ENCODE results near the gene STK16. TPM values are rescaled to one million over a fixed set of nuclear protein-coding genes. Genes with fewer than 3 reads are reported as not detected.
A peak's percentile ranks its signal among the peaks of the same experiment; 100 is the strongest.

Gene STK16
- total and polyA plus RNA-seq, 8 donors = 14.7 to 28.4 (median 17.1) TPM

DNA sequence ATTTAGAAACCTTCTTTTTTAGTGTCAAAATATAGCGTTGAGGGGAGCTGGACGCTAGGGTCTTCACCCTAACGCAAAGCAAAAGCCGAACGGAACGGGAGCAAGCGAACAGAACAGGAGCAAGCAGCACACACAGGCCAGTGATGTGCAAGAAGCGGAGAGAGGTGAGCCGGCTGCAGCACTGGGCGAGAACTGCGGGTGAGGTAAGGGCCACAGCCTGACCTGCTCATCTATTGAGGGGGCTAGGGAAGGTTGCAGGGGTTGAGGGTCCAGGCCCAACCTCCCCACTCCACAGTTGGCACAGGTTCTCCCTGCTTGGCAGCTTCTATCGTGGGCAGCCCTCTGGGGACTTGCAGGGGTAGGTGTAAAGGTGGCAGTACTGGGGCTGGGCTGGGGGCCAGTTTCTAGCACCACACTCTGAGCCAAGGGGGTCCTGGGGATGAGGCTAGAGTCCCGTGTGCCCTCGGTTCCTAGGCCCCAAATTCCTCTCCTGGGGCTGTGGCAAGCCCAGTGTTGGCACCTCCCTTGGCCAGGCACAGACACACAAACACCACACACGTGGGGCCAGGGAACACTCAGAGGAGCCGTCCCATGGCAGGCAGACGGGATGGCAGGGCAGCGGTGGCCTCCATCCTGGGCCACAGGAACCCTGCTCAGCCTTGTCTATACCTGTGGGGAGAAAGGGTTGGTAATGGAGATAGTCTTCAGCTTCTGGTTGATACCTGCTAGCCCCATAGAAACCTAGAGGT is 25.3 kb upstream of the STK16 start:
- peaks cover 11 to 49% (median 28%) of the 10 kb centered on the region in 3 donors for H3K36me3 ChIP-seq
- intact Hi-C loops (cut with DNase I) = no loop called here

DNA sequence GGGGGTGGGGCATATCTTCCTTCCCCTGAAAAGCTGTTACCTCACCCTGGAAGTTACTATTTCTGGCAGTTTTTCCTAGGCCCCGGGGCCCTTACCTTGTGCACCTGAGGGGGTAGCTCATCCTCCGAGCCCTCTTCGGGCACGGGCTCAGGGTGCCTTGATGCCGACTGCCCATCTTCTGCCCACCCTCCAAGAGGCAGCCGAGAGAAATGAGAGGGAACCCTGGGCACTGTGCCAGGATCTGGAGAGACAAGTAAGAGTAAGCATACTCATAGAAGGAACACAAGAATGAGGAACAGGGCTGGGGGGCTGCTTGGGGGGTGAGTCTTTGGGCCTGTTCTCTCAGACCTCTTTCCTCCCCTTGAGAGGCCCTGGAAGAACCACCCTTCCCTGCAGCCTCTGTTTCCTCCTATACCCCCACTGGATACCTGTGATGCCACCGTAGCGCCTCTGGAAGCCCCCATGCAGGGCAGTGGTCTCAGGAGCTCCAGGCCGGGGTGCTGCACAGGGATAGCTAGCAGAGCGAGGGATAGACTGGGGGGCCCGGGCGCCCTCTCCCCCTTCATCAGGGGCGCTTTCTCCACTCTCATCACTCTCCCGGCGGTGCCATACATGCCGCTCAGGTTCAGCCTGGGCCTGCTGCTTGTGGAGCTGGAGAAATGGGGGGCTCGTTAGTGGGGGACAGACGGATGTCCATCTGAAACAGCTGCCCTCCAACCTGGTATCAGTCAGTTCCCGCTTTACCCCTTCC is 24.5 kb upstream of the STK16 start:
- no peak for ATAC-seq
- FAIRE-seq = no peak
- no peak overlapping the region for H3K4me3 ChIP-seq
- DNase-seq = no peak
- H3K4me1 ChIP-seq = peaks cover 7 to 20% (median 17%) of the 10 kb centered on the region in 3 donors
- H3K27ac ChIP-seq = no peak overlapping the region
- 88 to 93% methylated on average over 16 to 19 of the region's 19 CpGs for WGBS, 2 donors
- peaks cover 11 to 58% (median 33%) of the 10 kb centered on the region in 3 donors for H3K36me3 ChIP-seq
- H3K27me3 ChIP-seq = no peaks in the 10 kb centered on the region
- H3K9me3 ChIP-seq = no peaks in the 10 kb centered on the region
- TF ChIP-seq, protein P1, sequence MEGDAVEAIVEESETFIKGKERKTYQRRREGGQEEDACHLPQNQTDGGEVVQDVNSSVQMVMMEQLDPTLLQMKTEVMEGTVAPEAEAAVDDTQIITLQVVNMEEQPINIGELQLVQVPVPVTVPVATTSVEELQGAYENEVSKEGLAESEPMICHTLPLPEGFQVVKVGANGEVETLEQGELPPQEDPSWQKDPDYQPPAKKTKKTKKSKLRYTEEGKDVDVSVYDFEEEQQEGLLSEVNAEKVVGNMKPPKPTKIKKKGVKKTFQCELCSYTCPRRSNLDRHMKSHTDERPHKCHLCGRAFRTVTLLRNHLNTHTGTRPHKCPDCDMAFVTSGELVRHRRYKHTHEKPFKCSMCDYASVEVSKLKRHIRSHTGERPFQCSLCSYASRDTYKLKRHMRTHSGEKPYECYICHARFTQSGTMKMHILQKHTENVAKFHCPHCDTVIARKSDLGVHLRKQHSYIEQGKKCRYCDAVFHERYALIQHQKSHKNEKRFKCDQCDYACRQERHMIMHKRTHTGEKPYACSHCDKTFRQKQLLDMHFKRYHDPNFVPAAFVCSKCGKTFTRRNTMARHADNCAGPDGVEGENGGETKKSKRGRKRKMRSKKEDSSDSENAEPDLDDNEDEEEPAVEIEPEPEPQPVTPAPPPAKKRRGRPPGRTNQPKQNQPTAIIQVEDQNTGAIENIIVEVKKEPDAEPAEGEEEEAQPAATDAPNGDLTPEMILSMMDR (IDR thresholded peaks at IDR 0.05) = no peak
- intact Hi-C loops (cut with DNase I) = no loop called here

More for the DNA sequence above, 25.3 kb upstream of the STK16 start:
- Histone ChIP-seq H3K4me3 (no peak overlapping the region), H3K27me3 (no peaks in the 10 kb centered on the region), H3K4me1 (peaks cover 7 to 20% (median 17%) of the 10 kb centered on the region in 3 donors), H3K9me3 (no peaks in the 10 kb centered on the region), H3K27ac (no peak overlapping the region)
- ATAC-seq = no peak
- TF ChIP-seq, protein P1 (IDR thresholded peaks at IDR 0.05) = no peak
- WGBS, 2 donors = 90 to 95% methylated on average over 18 of the region's 18 CpGs
- DNase-seq = peak in 1 of 6 donors; percentile 64
- FAIRE-seq = no peak

DNA sequence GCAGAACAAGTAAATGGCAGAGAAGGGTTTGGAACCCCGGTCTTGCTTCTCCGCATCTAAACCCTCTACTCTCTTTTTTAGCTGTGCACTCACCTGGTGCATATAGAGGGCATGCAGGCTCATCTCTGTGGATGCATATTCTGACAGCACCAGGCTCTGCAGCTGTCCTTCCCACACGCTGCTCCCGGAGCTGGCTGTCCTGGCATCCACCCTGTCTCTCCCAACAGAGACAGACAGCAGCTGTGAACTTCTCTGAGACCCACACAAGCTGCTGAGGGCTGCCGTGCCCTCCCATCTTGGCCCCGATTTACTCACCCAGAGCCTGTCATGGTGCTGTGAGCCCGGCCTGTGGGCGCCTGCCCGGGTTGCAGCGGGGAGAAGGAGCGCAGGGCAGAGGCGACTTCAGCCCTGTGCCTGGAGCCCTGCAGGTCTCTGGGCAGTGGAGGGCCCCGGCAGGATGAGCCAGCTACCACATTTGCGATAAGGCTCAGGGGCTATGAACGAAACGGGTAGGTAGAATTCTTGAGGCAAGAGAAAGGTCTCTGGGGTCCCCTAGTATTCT is 23.2 kb upstream of the STK16 start:
- peaks cover 11 to 58% (median 33%) of the 10 kb centered on the region in 3 donors for H3K36me3 ChIP-seq
- FAIRE-seq (no peak), ATAC-seq (no peak), DNase-seq (no peak)
- no peaks in the 10 kb centered on the region for H3K27me3 ChIP-seq
- H3K4me3 ChIP-seq = no peak overlapping the region
- TF ChIP-seq, protein P1 (IDR thresholded peaks at IDR 0.05) = no peak
- H3K4me1 ChIP-seq = peaks cover 7 to 20% (median 17%) of the 10 kb centered on the region in 3 donors
- no peaks in the 10 kb centered on the region for H3K9me3 ChIP-seq
- intact Hi-C loops (cut with DNase I) = no loop called here
- 92 to 94% methylated on average over 16 of the region's 16 CpGs for WGBS, 2 donors
- H3K27ac ChIP-seq = no peak overlapping the region

DNA sequence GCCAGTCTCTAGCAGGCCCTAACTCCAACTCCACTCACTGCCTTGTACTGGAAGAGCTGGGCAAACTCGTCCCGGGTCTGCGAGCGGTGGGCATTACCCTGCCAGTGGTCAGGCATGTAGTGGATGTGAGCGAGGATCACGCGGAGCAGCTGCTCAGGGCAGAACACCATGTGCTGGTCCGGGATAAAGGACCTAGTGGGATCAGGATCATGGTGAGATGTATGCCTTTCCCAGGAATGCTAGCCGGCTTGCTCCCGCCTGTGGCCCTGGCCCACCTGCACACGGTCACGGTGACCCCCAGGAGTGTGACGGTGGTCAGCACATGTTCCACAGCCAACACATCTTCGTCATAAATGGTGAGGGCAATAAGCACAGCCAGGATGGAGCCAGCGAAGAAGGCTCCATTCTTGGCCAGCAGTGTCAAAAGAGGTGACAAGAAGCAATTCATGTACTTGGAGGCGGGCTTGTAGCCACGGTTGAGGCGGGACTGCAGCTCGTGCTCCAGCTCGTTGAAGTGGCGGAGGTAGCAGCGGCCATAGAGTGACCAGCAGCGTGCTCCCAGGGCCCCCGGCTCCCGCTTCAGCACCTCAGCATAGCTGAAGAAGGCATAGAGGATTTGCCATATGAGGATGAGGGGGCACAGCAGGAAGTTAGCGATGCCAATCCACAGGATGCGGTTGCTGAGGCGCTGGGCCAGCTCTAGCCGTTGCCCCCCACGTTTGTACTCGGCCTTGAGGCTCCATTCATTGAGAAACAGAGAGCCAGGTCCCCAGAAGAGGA is 21.3 kb upstream of the STK16 start:
- no peaks in the 10 kb centered on the region for H3K27me3 ChIP-seq
- ATAC-seq (no peak), DNase-seq (no peak), FAIRE-seq (no peak)
- 92% methylated on average over 31 of the region's 31 CpGs for WGBS, 2 donors
- TF ChIP-seq, protein P1 (IDR thresholded peaks at IDR 0.05) = no peak
- H3K9me3 ChIP-seq = no peaks in the 10 kb centered on the region
- H3K4me3 ChIP-seq = no peak overlapping the region
- intact Hi-C loops (cut with DNase I) = no loop called here
- H3K27ac ChIP-seq = no peak overlapping the region
- H3K4me1 ChIP-seq = peaks cover 15 to 18% (median 15%) of the 10 kb centered on the region in 3 donors
- H3K36me3 ChIP-seq = peaks cover 11 to 58% (median 33%) of the 10 kb centered on the region in 3 donors

All from pancreas (tissue), 10 donors.